ENCODE results near the gene CTNNBL1.

- no peak for TF ChIP-seq CTCF (IDR thresholded peaks at IDR 0.05)
- no peak for TF ChIP-seq POLR2A (IDR thresholded peaks at IDR 0.05)
Observed at GRCh38 chr20:37728635-37728983, 34.8 kb downstream of the CTNNBL1 start.

Data from stomach (tissue), 4 donors.